SHP77 (cell line): ENCODE results near the gene RIMBP2.
"Not testable (repeated sequence)": the region's sequence is repeated elsewhere in the genome, so short reads cannot be mapped to it uniquely, and the experiment has no call there.

ENCODE experiments used
- DNase-seq, 2 experiments: peaks; one replicate each; lab custom pipeline; 2025; lab: John Stamatoyannopoulos, UW

Gene RIMBP2

DNA sequence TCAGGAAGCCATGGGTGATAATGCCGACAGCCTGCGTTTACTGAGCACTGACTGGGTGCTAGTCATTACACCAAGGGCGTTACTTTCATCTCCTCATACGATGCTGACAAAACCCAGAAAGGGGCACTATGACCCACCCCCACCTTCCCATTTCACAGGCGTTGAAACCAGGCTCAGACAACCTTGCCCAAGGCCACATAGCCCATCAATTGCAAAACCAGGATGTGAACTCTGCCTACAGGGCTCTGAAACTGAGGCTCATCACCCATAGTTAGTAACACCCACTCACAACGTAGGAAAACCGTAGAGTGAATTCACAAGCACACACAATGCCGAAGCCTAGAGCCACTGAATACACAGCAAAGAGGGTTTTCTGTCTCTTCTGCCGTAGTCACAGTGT is 119.9 kb downstream of the RIMBP2 start:
- no peak for DNase-seq

DNA sequence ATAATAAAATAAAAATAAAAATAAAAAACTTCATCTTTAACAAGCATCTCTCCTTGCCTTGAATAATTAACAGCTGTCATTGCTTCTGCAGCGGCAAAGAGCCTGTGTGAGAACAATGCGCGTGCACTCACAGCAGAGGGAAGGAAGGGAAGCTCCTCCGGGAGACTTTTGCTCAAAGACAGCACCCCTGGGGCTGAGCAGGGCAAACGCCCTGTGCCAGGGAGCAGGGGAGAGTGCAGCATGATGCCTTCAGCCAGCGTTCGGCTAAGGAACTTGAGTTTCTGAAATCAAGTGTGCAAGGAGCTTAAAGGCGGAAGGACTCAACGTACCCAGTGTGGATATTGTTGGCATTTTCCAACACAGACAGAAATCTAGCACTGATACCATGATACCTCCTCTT is 120.5 kb downstream of the RIMBP2 start:
- no peak for DNase-seq

DNA sequence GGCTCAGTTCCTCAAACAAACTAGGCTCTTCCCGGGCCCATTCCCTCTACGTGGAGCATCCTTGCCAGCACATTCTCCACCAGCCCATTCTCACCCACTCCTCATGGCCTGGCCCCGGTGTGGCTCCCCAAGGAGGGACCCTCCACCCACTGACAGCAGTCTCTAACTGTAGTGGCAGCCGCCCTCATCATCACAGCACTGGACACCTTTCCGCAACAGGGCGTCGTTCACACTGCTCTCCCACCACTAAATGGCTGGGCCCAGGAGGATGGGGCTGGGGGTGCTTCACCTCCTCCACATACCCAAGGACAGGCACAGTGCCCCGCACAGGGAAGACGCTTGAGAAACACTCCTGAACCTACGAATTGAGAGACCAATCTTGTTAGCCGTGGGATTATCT is 123.0 kb downstream of the RIMBP2 start:
- no peak for DNase-seq

DNA sequence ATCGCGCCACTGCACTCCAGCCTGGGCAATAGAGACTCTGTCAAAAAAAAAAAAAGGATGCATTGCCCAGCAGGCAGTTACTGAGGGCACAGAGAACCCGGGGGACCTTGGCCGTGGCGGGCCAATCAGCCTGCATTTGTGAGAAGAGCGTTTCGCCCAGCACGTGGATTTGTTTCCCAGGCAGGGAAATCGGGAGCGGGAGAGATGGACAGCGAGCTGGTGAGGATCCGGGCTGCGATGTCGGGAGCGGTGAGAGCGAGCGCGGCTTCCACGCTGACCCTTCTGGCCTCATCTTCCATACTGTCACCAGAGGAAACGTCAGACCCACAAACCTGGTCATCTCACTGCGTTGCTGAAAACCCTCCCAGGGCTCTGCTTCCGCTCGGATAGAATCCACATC is 123.5 kb downstream of the RIMBP2 start:
- no peak for DNase-seq

DNA sequence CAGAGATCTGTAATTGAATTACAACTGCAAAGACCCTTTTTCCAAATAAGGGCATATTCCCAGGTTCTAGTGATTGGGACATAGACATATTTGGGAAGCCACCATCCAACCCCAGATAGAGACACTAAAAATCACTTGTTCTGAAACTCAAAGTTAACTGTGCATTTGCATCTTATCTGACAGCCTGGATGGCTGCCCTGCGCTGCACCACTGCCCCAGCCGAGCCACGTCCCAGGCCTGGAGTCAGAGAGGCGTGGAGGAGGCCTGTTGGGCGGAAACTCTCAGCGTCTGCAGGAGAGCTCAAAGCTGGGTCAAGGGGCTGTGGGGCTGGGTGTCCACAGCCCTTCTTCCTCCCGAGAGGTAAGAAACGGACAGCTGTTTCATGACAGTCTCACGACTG is 124.4 kb downstream of the RIMBP2 start:
- DNase-seq, result no peak

DNA sequence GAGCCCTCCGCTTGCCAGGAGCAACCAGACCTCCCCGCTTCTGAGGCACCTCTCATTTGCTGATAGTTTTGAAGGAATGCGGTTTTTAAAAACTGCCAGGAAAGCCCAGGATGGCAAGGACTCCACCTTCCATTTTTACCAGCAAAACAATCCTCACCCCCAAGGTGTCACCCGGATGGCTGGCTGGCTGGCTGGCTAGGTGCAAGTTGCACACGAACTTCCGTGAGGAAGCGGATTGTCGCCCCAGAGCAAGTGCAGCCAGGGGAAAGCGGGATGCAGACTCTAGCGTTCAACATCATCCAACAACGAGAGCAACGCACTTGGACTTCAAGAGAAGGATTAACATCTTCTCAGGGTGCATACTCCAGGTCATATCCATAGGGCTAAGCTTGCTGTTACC is 125.4 kb downstream of the RIMBP2 start:
- DNase-seq, result no peak

DNA sequence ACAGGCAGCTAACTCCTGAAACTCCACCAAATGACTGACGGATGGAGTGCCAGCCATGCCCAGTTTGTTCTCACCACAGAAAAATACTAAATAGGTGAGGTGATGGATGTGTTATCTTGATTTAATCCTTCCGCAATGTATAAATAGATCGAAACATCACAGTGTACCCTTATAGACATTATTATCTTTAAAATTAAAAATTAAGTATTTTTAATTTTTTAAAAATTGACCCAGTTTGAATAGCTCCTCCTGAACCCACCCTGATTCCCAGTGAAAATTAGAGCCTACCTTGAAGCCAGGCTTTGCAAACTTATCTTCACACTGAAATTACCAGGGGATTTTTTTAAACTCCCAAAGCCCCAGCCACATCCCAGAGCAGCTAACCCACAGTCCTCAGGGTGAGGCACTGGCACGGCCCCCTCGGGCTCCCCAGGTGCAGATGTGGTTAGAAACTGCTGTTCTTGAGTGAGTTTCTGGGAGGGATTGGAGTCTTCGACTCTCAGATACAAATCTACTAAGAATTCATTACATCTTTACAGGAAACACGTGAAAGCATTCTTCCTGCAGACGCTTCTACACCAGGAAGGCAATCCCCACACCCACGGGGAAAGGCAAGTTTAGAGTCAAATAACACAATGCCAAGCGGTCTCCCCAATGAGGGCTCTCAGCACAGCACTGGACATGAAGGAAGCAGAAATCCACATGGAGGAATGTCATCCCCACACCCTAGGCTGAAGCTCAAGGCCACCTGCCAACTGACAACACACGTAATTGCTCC is 126.4 kb downstream of the RIMBP2 start:
- DNase-seq, result no peak

DNA sequence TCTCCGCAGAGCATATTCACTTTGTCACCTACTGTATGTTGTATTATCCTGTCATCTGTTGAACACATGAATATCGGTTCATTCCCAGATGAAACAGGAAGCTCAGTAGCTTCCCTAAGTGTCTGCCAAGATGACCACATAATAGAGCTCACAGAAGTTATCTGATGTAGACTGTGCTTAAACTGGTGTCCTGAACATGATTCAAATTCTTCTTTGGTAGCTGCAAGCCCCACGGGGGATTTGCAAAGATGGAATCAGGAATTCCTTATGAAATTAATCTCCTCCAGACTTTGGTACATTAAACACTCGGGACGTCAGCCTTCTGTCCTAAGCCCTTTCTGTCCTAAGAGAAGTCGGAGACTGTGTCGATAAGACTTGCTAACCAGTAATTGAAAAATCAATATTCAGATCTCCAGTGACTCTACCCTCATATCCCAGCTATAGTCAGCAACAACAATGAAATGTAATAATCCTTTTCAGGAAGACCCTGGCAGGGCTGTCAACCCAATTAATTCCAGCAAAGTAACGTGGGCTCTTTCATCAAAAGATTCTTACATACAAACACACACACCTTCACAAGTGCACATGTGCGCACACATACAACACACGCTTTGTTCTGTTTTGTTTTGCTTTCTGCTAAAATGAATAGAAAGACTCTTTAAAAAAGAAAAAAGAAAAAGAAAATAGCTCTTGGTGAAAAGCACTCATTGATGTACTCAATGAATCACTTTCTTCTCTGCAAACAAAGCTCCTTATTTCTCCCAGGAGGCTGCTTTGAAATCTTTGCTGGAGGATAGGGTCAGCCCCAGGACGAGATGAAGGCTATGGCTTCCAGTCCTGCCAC is 127.2 kb downstream of the RIMBP2 start:
- no peak for DNase-seq

DNA sequence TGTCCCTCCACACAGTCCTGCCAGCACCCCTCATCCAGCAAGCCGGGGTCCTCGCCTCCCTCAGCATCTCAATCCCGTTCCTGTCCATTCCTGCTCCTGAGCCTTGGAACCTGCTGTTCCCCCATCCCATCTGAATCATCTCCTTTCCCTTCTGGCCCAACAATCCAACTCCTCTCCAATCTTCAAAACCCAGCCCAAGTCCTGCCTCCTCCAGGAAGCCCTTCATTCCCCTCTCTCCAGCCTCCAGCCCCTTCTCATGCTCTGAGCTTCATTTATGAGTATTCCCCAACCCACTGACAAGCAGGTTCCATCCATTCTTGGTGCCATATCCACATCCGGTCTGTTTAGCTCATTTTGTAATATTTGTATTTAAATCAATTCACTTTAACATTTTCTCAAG is 128.1 kb downstream of the RIMBP2 start:
- no peak for DNase-seq

DNA sequence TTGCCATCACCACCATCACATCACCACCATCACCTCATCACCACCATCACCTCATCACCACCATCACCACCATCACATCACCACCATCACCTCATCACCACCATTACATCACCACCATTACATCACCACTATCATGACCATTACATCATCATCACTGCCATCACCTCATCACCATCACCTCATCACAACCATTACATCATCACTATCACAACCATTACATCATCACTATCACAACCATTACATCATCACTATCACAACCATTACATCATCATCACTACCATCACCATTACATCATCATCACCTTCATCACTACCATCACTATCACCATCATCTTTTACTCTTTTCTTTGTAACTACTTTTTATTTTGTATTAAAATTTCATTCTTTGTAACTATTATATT is 131.6 kb downstream of the RIMBP2 start:
- DNase-seq, result not testable (repeated sequence)

DNA sequence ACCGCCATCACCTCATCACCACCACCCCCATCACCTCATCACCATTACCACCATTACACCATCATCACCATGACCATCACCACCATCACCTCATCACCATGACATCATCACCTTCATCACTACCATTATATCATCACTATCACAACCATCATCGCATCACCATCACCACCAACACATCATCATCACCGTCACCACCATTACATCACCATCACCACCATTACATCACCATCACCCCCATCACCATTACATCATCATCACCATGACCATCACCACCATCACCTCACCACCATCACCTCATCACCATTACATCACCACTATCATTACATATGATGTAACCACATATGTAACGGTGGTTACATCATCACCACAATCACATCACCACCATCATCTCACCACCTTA is 132.3 kb downstream of the RIMBP2 start:
- no peak for DNase-seq

DNA sequence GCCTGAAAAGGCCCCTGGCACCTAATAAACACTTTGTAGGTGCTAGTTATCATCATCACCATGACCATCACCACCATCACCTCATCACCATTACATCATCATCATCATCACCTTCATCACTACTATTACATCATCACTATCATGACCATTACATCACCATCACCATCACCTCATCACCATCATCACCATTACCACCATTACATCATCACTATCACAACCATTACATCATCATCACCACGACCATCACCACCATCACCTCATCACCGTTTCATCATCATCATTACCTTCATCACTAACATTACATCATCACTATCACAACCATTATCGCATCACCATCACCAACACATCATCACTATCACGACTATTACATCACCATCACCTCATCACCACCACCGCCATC is 132.8 kb downstream of the RIMBP2 start:
- no peak for DNase-seq

DNA sequence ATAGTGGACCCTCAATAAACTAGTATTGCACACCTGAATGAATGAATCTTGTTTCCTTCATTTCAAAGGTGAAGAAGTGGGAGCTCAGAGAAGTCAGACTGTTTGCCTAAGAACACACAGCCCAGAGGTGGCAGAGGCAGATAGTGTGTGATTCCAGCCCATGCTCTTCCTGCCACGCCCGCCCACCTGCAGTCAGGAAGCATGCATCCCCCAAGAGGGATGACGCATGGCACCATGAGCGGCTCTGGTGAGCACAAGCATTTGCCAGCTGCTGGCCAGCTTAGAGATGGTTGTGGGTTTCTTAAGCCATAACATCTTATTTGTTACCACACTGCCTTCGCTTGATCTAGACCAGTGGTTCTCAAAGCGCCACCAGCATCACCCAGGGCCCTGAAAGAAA is 133.8 kb downstream of the RIMBP2 start:
- DNase-seq, result no peak

DNA sequence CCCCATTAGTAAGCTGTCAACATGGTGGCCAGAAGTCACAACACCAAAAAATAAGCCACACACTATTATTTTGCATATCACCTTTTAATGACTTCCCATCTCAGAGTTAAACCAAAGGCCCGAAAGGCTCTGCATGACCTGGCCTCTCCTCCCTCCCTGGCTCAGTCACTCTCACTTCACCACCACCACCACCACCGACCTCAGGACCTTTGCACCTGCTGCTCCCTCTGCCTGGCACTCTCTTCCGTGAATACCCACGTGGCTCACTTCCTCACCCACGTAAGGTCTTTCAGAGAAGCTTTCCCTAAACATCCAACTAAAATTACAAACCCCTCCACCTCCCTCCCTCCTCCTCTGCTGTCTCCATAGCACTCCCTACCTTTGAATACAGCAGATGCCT is 134.3 kb downstream of the RIMBP2 start:
- no peak for DNase-seq

DNA sequence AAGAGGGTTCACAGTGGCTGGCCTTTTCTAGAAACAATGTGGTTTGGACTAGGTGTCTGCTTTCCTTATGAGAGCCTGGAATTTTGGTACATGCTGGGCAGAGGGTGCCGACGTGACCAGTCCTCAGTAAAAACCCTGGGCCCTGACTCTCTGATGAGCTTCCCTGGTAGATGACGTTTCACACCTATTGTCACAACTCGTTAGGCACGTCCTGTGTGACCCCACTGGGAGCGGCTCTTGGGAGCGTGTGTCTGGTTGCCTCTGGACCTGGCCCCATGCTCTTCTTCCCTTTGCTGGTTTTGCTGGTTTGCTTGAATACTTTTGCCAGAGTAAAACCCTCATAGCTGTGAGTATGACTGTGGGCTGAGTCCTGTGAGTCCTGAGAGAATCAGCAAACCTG is 136.9 kb downstream of the RIMBP2 start:
- DNase-seq, result no peak

DNA sequence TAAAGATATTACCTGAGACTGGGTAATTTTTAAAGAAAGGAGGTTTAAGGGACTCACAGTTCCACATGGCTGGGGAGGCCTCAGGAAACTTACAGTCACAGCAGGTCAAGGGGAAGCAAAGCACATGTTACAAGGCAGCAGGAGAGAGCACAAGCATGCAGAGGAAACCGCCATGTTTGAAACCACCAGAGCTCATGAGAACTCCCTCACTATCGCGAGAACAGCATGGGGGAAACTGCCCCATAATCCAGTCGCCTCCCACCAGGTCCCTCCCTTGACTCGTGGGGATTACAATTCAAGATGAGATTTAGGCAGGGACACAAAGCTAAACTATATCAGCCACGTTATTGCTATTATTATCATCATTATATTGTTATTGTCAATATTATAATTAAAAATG is 138.7 kb downstream of the RIMBP2 start:
- DNase-seq, result no peak

DNA sequence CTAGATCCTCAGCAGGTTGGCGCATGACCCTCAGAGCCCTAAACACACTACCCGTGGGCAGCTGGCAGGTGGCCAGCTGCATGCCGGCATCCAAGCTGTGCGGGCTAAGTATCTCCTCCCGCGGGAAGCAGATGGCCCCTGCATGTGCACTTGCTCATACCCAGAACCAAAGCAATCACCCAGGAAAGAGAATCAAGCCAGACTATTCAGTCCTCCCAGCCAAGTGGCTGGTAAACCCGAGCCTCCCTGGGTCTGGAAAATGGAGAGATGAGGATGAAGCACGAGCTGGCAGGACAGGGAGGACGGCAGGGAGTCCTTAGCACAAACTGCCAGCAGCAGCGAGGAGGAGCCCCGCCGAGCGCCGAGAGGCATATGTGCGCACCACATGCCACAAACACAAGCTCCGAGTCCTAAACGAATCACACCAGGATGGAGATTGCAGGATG is 139.7 kb downstream of the RIMBP2 start:
- peak; percentile 61 to 69 for DNase-seq

DNA sequence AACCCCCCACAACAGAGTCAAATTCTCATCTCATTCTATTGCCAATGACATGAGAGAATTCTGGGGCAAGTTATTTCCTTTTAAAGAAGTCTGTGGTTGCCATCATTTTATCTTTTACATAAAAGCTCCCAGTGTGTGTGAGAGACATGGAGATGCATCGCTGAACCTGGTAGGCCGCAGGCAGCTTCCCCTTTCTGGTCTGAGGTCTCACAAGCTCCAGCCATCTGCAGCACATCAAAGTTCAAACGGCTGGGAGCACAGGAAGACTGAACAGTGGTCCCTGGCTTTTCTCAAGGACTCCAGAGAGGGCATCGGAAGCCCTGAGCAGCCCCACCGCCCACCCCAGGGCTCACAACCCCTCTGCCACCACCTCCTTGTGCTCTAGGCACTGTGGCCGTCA is 141.7 kb downstream of the RIMBP2 start:
- DNase-seq, result no peak

DNA sequence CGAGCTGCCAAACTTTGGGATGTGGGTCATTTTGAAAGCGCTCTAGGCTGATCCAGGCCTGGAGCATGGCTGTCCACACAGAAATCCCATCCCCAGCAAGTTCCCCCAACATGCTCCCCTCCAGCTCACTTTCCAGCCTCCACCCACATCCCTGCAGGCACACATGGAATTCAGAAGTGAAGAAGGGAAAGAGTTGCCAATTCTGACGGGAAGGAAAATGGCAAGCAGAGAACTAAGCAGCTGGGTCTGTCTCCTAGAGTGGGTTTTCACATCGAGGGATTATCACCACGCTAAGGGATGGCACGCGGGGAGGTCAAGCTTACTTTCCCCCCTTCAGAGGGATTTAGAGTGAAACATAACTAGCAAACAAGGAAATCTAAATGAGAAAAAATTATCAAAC is 142.3 kb downstream of the RIMBP2 start:
- no peak for DNase-seq

DNA sequence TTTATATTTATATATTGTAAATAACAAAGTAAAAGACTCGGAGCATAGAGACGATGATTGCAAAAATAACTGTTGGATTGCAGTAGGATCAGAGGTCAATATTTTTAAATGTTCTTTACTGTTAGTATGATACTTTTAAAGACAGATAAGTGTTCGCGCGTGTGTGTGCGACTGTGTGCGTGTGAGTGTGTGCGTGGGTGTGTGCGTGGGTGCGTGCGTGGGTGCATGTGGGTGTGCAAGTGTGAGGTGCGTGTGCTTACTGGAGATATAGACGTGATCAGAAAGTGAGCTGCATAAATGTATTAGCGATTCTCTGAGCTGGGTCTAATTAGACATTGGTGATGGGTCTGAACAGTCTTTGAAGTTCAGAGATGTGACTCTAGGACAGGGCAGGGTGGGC is 142.9 kb downstream of the RIMBP2 start:
- DNase-seq, result no peak

DNA sequence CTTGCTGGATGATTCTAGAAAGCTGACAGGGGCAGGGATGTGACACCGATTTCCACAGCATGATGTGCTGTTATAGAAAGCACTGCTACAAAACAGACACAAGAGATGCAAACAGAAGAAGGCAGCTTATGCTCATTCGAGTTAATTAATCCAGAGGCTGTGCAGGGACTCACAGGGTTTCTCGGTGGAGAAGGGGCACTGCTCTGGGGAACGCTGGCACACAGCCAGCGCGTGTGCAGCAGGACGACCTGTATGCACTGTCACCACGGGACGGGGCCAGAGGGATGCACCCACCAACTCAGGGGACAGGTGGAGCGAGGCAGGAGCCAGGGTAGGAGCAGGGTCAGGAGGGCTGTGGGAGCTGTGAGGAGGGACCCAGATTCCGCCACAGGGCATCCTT is 143.5 kb downstream of the RIMBP2 start:
- DNase-seq, result peak in 1 of 2 experiments; percentile 26

DNA sequence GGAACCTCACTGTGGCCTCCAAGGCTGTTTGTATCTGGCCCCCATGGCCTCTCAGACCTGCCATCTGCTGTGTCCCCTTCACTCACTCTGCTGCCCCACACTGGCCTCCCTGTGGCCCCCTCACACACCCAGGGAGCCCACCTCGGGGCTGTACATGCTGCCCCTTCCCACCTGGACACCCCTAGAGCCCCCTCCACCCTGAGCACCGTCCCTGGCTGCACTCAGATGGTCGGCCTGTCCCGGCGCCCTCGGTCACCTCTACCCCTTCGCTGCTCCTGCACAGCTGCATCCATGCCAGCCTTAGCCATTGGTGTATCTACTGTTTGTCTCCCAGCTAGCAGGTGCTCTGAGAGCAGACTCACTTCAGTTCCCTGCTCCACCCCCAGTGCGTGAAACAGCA is 144.4 kb downstream of the RIMBP2 start:
- DNase-seq, result peak; percentile 27 to 79

DNA sequence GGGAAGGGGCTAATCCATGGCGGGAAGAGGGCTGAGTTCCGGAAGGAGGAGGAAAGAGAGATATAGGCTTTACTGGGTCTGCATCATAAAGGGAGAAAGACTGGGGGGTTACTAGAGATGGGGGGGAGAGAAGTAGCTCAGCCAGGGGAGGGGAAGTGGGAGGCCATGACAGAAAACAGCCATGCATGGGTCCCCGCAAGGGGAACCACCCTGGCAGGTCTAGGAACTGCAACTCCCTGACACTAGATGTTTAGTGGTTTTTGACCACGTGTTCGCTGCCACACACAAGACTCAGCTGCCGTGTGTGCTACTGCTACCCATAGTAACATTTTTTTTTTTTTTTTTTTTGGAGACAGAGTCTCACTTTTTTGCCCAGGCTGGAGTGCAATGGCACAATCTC is 145.0 kb downstream of the RIMBP2 start:
- DNase-seq, result no peak
